ENCODE measurements around the gene PTGIR. TPM values are rescaled to one million over a fixed set of nuclear protein-coding genes. Genes with fewer than 3 reads are reported as not detected.

The PTGIR gene
- total RNA-seq, 4 donors from 2014 or later: 0.94 to 2.9 (median 2.3) TPM

DNA sequence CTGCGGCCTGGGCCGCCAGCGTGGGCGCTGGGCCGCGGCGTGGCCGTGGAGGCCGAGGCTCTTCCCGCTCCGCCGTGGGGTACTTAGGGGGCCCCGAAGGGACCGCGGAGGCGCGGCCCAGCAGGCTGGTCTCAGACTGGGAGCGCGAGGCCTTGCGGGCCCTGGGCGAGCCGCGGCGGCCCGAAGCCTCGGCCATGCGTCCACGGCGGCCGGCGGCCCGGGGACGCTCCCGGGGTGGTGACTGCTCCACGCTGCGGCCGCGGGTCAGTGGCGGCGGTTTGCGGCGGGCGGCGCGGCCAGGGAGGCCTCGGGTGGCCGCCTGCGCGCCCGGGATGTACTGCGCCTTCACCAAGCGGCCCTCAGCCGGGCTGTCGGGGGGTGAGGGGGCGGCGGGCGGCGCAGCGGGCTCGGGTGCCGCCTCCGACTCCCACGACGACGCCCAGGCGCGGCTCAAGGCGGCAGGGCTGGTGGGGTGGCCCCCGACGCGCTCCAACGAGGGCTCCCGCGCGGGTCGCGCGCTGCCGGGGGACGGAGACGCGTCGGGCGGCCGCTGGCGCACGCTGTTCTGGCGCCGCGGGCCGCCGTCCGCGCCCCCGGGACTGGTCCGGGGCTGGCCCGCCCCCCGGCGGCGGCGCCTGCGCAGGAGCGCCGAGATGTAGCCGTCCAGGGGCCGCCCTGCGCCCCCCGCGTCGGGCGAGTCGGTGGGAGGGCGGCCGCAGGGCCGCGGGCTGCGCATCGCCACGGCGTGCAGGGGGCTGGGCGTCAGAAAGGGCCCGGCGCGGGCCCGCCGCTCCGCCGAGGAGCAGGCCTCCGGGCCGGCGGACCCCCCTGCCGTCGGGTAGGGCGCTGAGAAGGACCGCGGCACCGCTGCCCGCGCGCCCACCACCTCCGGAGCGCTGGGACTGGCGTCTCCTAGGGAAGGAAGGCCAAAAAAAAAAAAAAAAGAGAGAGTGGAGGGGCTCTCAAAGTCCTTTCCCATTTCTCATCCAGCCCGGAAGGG, 24.4 kb upstream of the PTGIR start:
- no peak for TF ChIP-seq CTCF (IDR thresholded peaks at IDR 0.05; ENCODE audit: low read depth)

DNA sequence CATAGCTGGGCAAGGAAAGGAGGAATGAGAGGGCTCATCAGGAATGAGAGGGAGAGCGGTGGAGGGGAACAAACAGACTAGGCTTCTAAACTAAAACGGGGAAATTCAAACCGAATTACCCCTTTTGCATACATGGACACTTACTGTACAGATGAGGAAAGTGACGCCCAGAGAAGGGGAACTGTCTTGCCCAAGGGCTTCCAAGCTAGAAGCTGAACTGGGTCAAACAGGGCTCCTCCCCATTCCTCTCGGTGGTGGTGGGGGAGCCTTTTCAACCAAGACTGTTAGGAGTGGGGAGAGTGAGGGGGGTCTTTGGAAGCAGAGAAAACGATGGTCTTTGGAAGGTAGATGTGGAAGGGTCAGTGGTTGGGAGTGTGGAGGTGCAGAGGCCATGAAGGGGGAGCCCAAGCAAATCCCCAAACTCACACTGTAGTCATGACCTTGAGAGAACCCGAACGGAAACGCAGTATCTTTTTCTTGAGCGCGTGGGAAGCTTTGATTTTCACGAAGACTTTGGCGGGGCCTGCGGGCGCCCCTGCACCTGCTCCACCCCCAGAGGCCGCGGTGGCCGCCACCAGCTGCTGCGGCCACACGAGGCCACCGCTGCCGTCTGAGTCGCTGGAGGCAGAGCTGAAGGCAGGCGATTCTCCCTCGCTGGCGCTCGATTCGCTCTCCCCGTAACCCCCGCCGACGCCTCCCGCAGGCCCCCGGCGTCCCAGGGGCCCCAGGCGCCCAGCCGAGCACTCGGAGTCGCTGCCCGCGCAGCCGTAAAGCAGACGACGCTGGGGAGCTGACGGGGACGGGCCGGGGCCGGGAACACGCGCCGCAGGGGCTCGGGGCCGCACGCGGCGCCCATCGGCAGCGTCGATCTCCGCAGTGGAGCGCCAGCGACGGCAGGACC, 23.4 kb upstream of the PTGIR start:
- no peak for TF ChIP-seq CTCF (IDR thresholded peaks at IDR 0.05; ENCODE audit: low read depth)

- TF ChIP-seq CTCF (IDR thresholded peaks at IDR 0.05; ENCODE audit: low read depth): no peak
Observed at GRCh38 chr19:46646402-46646801, 21.5 kb upstream of the PTGIR start.

- no peak for TF ChIP-seq CTCF (IDR thresholded peaks at IDR 0.05; ENCODE audit: low read depth)
Observed at GRCh38 chr19:46644720-46645119, 19.8 kb upstream of the PTGIR start.

- no peak for TF ChIP-seq CTCF (IDR thresholded peaks at IDR 0.05; ENCODE audit: low read depth)
Observed at GRCh38 chr19:46640656-46641055, 15.8 kb upstream of the PTGIR start.

DNA sequence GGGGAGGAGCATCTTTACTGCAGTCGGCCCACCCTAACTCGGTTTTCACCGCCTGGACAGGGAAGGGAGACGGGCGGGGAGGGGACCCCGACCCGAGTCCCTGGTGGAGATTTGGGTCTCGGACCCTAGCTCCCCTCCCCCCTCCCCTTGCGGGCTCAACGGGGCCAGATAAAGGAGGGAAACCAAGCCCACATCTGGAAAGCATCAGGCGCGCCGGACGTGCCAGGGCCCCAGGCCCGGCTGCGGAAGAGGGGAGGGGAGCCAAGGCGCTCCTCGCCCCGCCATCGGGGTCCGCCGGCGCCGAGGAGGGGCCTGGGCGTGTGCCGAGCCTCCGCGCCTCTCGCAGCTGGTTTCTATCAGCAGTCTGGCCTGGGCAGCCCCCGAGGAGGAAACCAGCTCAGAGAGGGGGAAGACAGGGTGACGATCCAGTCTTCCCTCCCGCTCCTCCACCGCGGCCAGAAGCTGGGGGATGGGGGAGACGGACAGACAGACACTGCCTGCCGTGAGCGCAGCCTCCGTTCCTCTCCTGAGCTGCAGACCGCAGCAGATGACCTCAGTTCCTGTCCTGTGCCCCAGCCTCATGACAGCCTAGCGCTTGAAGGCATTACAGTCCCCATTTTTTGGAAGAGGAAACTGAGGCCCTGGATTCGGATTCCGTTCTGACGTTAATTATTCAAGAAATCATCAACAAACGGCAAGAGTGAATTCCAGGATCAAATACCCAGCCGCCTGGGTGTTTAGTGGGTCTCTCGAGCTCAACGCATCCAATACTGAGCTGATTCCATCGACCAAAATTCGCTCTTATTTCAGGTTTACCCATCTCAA, 14.7 kb upstream of the PTGIR start:
- TF ChIP-seq CTCF (IDR thresholded peaks at IDR 0.05; ENCODE audit: low read depth): no peak

Measured in subcutaneous adipose tissue (tissue), 4 donors.